ENCODE measurements around the gene ACOT7. TPM values are rescaled to one million over a fixed set of nuclear protein-coding genes. Genes with fewer than 3 reads are reported as not detected.

The ACOT7 gene
- total RNA-seq, 4 donors from 2014 or later, result 23.5 to 50.7 (median 39.0) TPM

- Histone ChIP-seq H3K4me1 (peaks cover 7 to 26% (median 17%) of the 10 kb centered on the region in 3 donors), H3K27ac (peak overlapping the region; percentile 80 to 89 (median 82)), H3K9me3 (no peaks in the 10 kb centered on the region), H3K27me3 (no peaks in the 10 kb centered on the region), H3K36me3 (no peaks in the 10 kb centered on the region), H3K4me3 (peak overlapping the region in 1 of 4 donors; percentile 33)
- WGBS, 2 donors, result 45% methylated on average over 11 of the region's 22 CpGs; no CpG with 5 or more reads in 1 of the 2 donors
- intact Hi-C loops (cut with DNase I), result no loop called here
- no peak for DNase-seq
- TF ChIP-seq POLR2A (IDR thresholded peaks at IDR 0.05) (peak in 1 of 4 donors; percentile 46), CTCF (IDR thresholded peaks at IDR 0.05) (no peak)
Observed at GRCh38 chr1:6385488-6386191, 7.9 kb downstream of the ACOT7 start.

- no peak for DNase-seq
- intact Hi-C loops (cut with DNase I), result no loop called here
- Histone ChIP-seq H3K4me1 (peaks cover 7 to 26% (median 17%) of the 10 kb centered on the region in 3 donors), H3K36me3 (no peaks in the 10 kb centered on the region), H3K27me3 (no peaks in the 10 kb centered on the region), H3K9me3 (peaks cover 0 to 3% (median 0%) of the 10 kb centered on the region in 3 donors), H3K27ac (peak overlapping the region; percentile 80 to 89 (median 82)), H3K4me3 (peak overlapping the region in 1 of 4 donors; percentile 33)
- WGBS, 2 donors, result 20 to 30% methylated on average over 1 to 2 of the region's 5 CpGs
- TF ChIP-seq CTCF (IDR thresholded peaks at IDR 0.05), result no peak
- TF ChIP-seq POLR2A (IDR thresholded peaks at IDR 0.05), result no peak
Observed at GRCh38 chr1:6384962-6385361, 8.6 kb downstream of the ACOT7 start.

GRCh38 chr1:6384135-6384534 lies 9.4 kb downstream of the ACOT7 start:
- Histone ChIP-seq H3K4me3 (no peak overlapping the region), H3K4me1 (peaks cover 7 to 26% (median 17%) of the 10 kb centered on the region in 3 donors), H3K27me3 (no peaks in the 10 kb centered on the region), H3K36me3 (no peaks in the 10 kb centered on the region), H3K9me3 (peaks cover 0 to 3% (median 0%) of the 10 kb centered on the region in 3 donors), H3K27ac (peak overlapping the region in 2 of 4 donors; percentile 81 to 89)
- no peak for TF ChIP-seq POLR2A (IDR thresholded peaks at IDR 0.05)
- TF ChIP-seq CTCF (IDR thresholded peaks at IDR 0.05), result no peak
- no peak for DNase-seq
- 90 to 92% methylated on average over 1 of the region's 1 CpG for WGBS, 2 donors
- intact Hi-C loops (cut with DNase I), result no loop called here

GRCh38 chr1:6380037-6380436 lies 13.5 kb downstream of the ACOT7 start:
- no peak for DNase-seq
- WGBS, 2 donors, result 93 to 98% methylated on average over 7 of the region's 7 CpGs
- Histone ChIP-seq H3K27me3 (no peaks in the 10 kb centered on the region), H3K27ac (no peak overlapping the region), H3K4me1 (peaks cover under 1 to 13% (median 6%) of the 10 kb centered on the region in 3 donors), H3K36me3 (no peaks in the 10 kb centered on the region), H3K9me3 (peaks cover 0 to 3% (median 0%) of the 10 kb centered on the region in 3 donors), H3K4me3 (no peak overlapping the region)
- TF ChIP-seq CTCF (IDR thresholded peaks at IDR 0.05) (no peak), POLR2A (IDR thresholded peaks at IDR 0.05) (no peak)
- intact Hi-C loops (cut with DNase I), result no loop called here

GRCh38 chr1:6378096-6378746 lies 15.3 kb downstream of the ACOT7 start:
- 81 to 85% methylated on average over 5 to 6 of the region's 12 CpGs for WGBS, 2 donors
- intact Hi-C loops (cut with DNase I), result no loop called here
- Histone ChIP-seq H3K9me3 (peaks cover 0 to 3% (median 0%) of the 10 kb centered on the region in 3 donors), H3K27ac (no peak overlapping the region), H3K36me3 (no peaks in the 10 kb centered on the region), H3K4me3 (no peak overlapping the region), H3K27me3 (no peaks in the 10 kb centered on the region), H3K4me1 (peaks cover 0 to 24% (median 8%) of the 10 kb centered on the region in 3 donors)
- TF ChIP-seq POLR2A (IDR thresholded peaks at IDR 0.05) (no peak), CTCF (IDR thresholded peaks at IDR 0.05) (no peak)
- no peak for DNase-seq

Measured in esophagus squamous epithelium (tissue), 5 donors.